Hematopoietic multipotent progenitor cell treated with erythropoietin and hydrocortisone succinate and interleukin-3 and kit ligand, for 8 days (in vitro differentiated cells): ENCODE data around the gene ARHGEF10L.
"Not testable (repeated sequence)": the region's sequence is repeated elsewhere in the genome, so short reads cannot be mapped to it uniquely, and the experiment has no call there.

ENCODE experiments used
- DNase-seq: peaks from one replicate; pipeline ENCODE4 v3.0.0-alpha.2; 2015

ARHGEF10L gene

DNA sequence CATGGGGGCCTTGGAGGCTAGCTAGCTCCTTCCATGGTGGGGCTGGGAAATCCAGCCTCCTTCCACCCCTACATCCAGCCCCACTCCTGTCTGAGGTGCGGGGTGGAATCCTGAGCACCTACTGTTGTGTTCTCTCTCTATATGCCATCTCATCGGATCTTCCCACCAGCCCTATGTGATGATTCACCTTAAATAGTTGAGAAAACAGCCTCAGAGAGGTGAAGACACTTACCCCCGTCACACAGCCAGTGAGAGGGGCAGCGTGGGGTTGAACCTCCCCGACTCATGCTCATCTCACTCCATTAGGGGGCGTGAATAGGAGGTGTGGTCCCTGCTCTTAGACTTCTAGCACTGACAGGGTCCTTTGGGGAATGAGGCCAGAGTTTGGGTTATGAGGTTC is 184.7 kb downstream of the ARHGEF10L start:
- no peak for DNase-seq

GRCh38 chr1:17725084-17725719 is 185.7 kb downstream of the ARHGEF10L start:
- DNase-seq, result no peak

GRCh38 chr1:17725811-17726582 is 186.5 kb downstream of the ARHGEF10L start:
- DNase-seq, result no peak

DNA sequence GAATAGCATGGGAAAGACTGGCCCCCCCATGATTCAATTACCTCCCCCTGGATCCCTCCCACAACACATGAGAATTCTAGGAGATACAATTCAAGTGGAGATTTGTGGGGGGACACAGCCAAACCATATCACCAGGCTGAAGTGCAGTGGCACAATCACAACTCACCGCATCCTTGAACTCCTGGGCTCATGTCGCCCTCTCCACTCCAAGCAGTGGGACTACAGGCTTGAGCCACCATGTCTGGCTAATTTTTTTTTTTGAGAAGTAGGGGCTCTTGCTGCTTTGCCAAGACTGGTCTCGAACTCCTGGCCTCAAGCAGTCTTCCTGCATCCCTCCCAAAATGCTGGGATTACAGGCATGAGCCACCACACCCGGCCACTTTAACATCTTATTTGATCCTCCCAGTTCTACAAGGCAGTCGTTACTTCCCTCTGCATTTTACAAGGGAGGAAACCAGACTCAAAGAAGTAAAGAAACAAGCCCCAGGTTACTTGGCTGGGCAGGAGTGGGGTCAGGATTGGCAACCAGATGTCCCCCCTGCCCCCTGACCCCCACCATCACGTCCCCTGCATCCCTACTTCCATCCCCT is 188.7 kb downstream of the ARHGEF10L start:
- DNase-seq, result no peak

GRCh38 chr1:17729248-17729647 is 189.8 kb downstream of the ARHGEF10L start:
- DNase-seq, result no peak

DNA sequence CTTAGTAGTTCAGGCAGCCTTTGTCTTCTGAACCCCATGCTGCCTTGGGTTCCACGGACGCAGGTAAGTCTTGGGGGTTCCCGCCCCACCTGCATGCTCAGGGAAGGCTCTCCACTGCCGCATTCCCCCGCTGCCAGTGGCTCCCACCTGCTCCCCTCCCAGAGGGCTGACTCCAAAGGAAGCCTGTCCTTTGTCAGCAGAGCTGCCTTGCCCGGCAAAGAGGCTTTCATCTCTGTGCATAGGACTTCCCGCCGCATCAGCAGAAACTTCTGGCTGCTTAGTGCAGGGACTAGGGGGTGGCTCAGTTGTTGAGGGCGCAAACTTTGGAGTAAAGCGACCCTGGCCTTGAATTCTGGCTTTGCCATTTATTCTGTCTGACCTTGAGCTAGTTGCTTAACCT is 190.4 kb downstream of the ARHGEF10L start:
- DNase-seq, result no peak

DNA sequence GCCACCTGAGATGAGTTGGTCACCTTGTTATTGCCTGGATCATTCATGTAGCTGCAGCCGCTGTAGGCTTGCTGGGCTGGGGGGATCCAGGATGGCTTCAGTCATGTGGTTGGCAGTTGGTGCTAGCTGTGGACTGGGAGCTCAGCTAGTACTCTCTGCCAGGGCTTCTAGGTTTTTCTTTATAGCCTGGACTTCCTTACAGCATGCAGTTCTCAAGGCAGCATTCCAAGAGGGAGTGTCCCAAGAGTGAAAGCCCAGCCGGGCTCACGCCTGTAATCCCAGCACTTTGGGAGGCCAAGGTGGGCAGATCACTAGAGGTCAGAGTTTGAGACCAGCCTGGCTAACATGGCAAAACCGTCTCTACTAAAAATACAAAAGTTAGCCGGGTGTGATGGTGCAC is 192.0 kb downstream of the ARHGEF10L start:
- no peak for DNase-seq

DNA sequence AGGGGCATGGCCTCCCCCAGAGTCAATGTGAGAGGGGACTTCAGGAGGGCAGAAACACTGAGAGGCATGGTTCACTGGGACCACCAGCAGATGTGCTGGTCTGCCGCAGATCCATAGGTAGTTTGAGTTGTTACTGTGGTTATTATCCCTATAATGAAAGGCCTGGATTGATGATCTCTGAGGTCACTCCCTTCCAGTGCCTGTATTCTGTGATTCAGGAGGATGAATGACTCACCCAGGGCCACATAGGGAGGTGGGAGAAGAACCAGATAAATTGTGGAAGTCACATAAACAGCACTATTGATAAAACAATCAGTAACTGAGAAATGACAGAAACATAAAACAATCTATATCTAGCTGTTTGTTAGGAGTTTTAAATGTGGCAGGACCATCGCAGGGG is 193.0 kb downstream of the ARHGEF10L start:
- DNase-seq, result no peak

GRCh38 chr1:17733661-17734060 is 194.2 kb downstream of the ARHGEF10L start:
- DNase-seq, result no peak

- no peak for DNase-seq
Observed at GRCh38 chr1:17734609-17735008, 195.1 kb downstream of the ARHGEF10L start.

GRCh38 chr1:17735348-17735747 is 195.8 kb downstream of the ARHGEF10L start:
- no peak for DNase-seq

- no peak for DNase-seq
Observed at GRCh38 chr1:17735793-17736192, 196.3 kb downstream of the ARHGEF10L start.

DNA sequence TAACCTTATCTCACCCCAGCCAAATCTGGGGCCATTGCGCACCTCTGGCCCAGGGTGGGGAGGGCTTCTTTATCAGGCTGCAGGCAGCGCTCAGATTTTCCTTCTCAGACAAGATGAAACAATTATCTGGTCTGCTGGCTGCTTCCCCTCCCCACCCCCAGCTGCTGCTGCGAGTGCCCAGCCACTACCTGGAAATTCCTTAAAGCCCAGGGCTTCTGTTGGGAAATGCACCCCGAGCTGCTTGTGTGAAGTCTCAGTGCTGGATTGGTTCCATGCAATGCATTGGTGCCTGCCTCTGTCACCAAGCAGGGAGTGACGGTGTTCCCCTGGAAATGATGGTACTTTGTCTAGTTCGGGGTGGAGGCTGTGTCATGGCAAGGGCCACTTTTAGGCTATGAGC is 197.1 kb downstream of the ARHGEF10L start:
- no peak for DNase-seq

DNA sequence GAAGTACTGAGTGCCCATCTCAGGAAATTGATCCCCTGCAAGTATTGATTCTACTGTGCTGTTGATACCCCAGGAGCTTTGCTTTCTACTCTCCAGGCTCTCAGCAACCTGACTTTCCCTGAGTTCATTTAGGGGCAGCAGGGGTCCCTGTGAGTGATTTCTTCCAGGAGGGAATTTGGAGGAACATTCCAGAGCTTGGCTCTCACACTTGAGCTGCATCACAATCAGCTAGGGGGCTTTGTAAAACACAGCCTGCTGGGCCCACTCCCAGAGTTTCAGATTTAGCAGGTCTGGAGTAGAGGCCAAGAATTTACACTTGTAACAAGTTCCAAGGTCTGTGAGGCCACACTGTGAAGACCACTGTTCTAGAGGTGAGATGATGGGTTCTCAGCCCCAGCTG is 199.6 kb downstream of the ARHGEF10L start:
- no peak for DNase-seq

DNA sequence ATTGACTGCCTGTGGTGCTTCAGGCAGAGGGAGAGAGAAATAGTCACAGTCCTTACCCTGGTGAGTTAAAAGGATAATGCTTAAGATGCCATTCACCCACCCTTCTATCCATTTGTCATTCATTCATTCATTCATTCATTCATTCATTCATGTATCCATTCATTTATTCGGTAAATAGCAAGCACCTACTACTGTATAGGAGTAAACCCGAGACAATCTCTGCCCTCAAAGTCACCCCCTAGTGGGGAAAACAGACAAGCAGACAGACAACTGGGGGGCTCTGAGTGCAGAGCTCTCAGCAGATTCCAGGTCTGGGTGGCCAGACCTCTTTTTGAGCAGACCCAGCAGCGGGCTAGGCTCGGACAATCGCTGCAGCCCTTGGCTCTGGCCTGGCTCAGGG is 201.6 kb downstream of the ARHGEF10L start:
- no peak for DNase-seq

- DNase-seq, result no peak
Observed at GRCh38 chr1:17742583-17742982, 203.1 kb downstream of the ARHGEF10L start.

DNA sequence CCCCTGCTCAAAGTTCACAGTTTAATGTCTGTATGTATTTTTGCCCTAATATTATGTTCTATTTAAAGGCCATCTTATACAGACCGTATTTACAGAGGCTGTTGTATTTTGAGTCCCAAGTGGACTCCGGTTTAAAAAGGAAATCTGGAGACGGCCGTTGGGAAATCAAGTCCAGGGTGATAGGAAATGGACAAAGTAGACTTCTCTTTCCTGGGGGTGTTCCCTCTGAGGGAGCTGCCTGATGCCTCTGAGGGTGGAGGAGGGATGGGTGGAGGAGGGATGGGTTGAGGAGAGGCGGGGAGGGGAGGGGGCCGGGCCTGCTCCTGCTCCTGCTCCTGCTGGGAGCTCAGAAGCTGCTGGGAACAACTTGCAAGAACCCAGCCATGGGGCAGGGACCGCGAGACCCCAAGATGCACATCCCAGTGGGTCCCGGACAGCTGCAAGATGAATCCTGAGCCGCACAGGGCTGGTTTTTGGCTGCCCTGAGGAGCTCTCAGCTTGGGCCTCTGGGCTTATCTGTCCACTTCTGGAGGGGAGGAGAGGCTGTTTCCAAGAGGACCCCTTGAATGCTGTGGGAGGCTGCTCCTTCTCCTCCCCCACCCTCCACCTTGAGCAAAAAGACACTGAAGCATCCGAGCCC is 203.6 kb downstream of the ARHGEF10L start:
- DNase-seq, result no peak

DNA sequence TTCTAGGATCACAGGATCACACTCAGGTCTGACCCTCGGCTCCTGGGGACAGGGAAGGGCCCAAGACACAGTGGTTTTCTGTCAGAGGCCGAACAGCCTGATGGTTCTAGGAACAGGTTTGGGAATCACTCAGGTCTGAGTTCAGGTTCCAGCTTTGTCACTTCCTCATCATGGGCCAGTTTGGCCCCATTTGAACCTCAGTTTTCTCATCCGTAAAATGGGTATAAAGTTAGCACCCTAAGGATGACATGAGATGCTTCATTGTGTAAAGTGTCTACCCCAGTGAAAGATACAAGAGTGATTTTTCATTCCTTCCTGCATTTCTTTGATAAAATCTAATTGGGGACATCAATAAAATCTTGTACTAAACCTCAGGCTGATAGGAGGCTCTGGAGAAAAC is 204.4 kb downstream of the ARHGEF10L start:
- DNase-seq, result no peak

- no peak for DNase-seq
Observed at GRCh38 chr1:17744666-17745478, 205.4 kb downstream of the ARHGEF10L start.

- no peak for DNase-seq
Observed at GRCh38 chr1:17745479-17745955, 206.0 kb downstream of the ARHGEF10L start.

- not testable (repeated sequence) for DNase-seq
Observed at GRCh38 chr1:17746281-17746680, 206.8 kb downstream of the ARHGEF10L start.

DNA sequence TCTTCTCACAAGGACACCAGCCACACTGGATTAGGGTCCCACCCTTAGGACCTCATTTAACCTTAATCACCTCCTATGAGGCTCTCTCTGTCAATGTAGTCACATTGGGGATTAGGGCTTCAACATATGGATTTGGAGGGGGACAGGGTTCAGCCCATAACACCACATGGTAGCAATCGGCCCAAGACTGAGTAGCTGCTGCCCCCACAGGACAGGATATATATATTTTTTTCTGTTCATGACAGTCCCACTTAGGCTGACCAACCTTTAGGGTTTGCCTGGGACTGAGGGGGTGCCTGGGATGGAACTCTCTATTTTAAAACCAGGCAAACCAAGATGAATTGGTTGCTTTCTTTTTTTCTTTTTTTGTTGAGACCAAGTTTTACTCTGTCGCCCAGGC is 207.4 kb downstream of the ARHGEF10L start:
- DNase-seq, result no peak
